Measurements from ENCODE around the gene PALLD.

GRCh38 chr4:168558599-168558998, 61.7 kb downstream of the PALLD start:
- no peak for TF ChIP-seq EZH2phosphoT487 (IDR thresholded peaks at IDR 0.05; ENCODE audit: insufficient read depth, low read depth)
- no peak for TF ChIP-seq EZH2 (IDR thresholded peaks at IDR 0.05; ENCODE audit: insufficient read depth, poor library complexity, severe bottlenecking)

Measured in GM23248 (cell line).